Measurements from ENCODE around the gene KRR1. TPM values are rescaled to one million over a fixed set of nuclear protein-coding genes. Genes with fewer than 3 reads are reported as not detected.

KRR1 gene
- total RNA-seq, 1 experiment from 2014 or later = 73.2 TPM

DNA sequence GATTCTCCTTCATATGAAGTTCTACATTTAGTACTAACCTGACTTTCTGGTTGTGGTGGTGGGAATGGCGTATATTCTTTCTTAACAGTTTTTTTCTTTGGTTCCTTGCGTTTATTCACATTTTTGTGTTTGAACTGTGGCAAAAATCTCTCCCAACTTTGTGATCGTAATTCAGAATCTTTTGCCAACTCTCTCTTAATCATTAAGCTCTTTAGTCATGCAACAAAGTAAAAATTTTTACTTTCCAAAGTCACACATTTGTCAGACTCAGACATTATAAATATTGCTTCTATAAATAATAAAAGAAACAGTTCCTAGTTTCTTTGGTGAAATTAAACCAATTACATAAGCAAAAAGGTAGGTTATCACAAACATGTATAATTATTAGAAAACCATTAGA is 7.5 kb downstream of the KRR1 start:
- BruUV-seq (replicated peaks) = no TSS peak
- POLR2A ChIA-PET = no interaction called here
- no peaks in the 10 kb centered on the region for H3K4me1 ChIP-seq
- Mint-ChIP-seq H3K4me3 (ENCODE audit: unreplicated experiment) (no peak overlapping the region), H3K36me3 (ENCODE audit: insufficient read depth, unreplicated experiment) (peaks cover 19% of the 10 kb centered on the region), H3K4me1 (ENCODE audit: low read depth, unreplicated experiment) (no peaks in the 10 kb centered on the region), H3K27me3 (ENCODE audit: insufficient read depth, unreplicated experiment) (no peaks in the 10 kb centered on the region), H3K27ac (ENCODE audit: unreplicated experiment) (no peak overlapping the region), H3K9me3 (ENCODE audit: unreplicated experiment) (no peaks in the 10 kb centered on the region)
- intact Hi-C loops (cut with micrococcal nuclease; ENCODE audit: unreplicated experiment) = loop anchor here (2.0 kb wide), 1 partner anchor 169 kb away; the partner anchor contains the start of gene GLIPR1L1
- no peaks in the 10 kb centered on the region for H3K9me3 ChIP-seq
- TF ChIP-seq, protein P1, sequence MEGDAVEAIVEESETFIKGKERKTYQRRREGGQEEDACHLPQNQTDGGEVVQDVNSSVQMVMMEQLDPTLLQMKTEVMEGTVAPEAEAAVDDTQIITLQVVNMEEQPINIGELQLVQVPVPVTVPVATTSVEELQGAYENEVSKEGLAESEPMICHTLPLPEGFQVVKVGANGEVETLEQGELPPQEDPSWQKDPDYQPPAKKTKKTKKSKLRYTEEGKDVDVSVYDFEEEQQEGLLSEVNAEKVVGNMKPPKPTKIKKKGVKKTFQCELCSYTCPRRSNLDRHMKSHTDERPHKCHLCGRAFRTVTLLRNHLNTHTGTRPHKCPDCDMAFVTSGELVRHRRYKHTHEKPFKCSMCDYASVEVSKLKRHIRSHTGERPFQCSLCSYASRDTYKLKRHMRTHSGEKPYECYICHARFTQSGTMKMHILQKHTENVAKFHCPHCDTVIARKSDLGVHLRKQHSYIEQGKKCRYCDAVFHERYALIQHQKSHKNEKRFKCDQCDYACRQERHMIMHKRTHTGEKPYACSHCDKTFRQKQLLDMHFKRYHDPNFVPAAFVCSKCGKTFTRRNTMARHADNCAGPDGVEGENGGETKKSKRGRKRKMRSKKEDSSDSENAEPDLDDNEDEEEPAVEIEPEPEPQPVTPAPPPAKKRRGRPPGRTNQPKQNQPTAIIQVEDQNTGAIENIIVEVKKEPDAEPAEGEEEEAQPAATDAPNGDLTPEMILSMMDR (IDR thresholded peaks at IDR 0.05; ENCODE audit: insufficient read depth in 1 of 2, low read depth in 1 of 2, low read length in 1 of 2, severe bottlenecking in 1 of 2, unreplicated experiment in 1 of 2) = no peak
- no peak for DNase-seq
- no peaks in the 10 kb centered on the region; the same call in 1 of the 2 replicates for H3K36me3 ChIP-seq (ENCODE audit: control insufficient read depth, insufficient read depth, low read length)
- CTCF ChIA-PET = no interaction called here
- H3K27me3 ChIP-seq (replicated peaks; ENCODE audit: control insufficient read depth, insufficient read depth, low read length) = no peaks in the 10 kb centered on the region
- no peak overlapping the region for H3K4me3 ChIP-seq (ENCODE audit: low read depth, low read length)

DNA sequence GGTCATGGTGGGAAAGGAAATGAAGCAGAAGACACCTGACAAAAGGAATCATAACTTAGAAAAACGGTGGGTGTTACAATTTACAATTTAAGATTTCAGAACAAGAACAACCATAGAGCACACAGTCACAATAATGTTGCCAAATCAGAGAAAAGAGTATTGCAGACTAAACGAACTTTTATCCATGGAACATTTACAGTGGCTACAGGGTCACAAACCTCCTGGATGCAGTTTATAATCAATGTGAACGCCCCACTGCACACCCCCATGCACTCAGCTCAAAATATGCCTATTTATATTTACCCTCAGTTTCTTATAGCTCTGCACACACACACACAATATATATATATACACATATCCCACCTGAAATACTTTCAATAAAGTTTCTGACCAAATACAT is 8.0 kb downstream of the KRR1 start:
- ChIA-PET CTCF (no interaction called here), POLR2A (no interaction called here)
- H3K27ac Mint-ChIP-seq (ENCODE audit: unreplicated experiment) = no peak overlapping the region
- H3K36me3 Mint-ChIP-seq (ENCODE audit: insufficient read depth, unreplicated experiment) = peaks cover 23% of the 10 kb centered on the region
- BruUV-seq (replicated peaks) = no TSS peak
- no peaks in the 10 kb centered on the region for H3K9me3 Mint-ChIP-seq (ENCODE audit: unreplicated experiment)
- TF ChIP-seq, protein P1 (IDR thresholded peaks at IDR 0.05; ENCODE audit: insufficient read depth in 1 of 2, low read depth in 1 of 2, low read length in 1 of 2, severe bottlenecking in 1 of 2, unreplicated experiment in 1 of 2) = no peak
- DNase-seq = no peak
- H3K4me3 Mint-ChIP-seq (ENCODE audit: unreplicated experiment) = no peak overlapping the region
- no peaks in the 10 kb centered on the region; the same call in 1 of the 2 replicates for H3K36me3 ChIP-seq (ENCODE audit: control insufficient read depth, insufficient read depth, low read length)
- no peaks in the 10 kb centered on the region for H3K27me3 ChIP-seq (replicated peaks; ENCODE audit: control insufficient read depth, insufficient read depth, low read length)
- H3K4me3 ChIP-seq (ENCODE audit: low read depth, low read length) = no peak overlapping the region
- H3K4me1 Mint-ChIP-seq (ENCODE audit: low read depth, unreplicated experiment) = no peaks in the 10 kb centered on the region
- H3K27me3 Mint-ChIP-seq (ENCODE audit: insufficient read depth, unreplicated experiment) = no peaks in the 10 kb centered on the region
- H3K9me3 ChIP-seq = no peaks in the 10 kb centered on the region
- H3K4me1 ChIP-seq = no peaks in the 10 kb centered on the region
- intact Hi-C loops (cut with micrococcal nuclease; ENCODE audit: unreplicated experiment) = no loop called here

DNA sequence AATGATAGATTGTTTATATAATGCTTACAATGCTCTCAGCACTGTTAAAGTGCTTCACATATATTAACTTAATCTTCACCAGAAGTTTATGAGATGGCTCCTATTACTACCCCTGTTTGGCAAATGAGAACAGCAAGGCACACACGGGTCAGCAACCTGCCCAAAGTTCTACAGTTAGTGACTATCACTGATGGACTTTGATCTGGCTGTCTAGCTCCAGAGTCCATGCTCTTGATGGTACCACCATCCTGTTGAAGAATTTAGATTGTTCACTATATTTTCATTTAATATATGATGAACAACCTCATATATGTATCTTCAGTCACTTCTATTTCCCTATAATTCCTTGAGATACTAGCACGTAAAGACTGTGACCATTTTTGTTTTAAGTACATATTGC is 20.2 kb downstream of the KRR1 start:
- DNase-seq = no peak
- TF ChIP-seq, protein P1 (IDR thresholded peaks at IDR 0.05; ENCODE audit: insufficient read depth in 1 of 2, low read depth in 1 of 2, low read length in 1 of 2, severe bottlenecking in 1 of 2, unreplicated experiment in 1 of 2) = no peak
- H3K4me1 ChIP-seq = no peaks in the 10 kb centered on the region
- peaks cover 7% of the 10 kb centered on the region for H3K36me3 Mint-ChIP-seq (ENCODE audit: insufficient read depth, unreplicated experiment)
- no peak overlapping the region for H3K4me3 ChIP-seq (ENCODE audit: low read depth, low read length)
- no peaks in the 10 kb centered on the region for H3K27me3 ChIP-seq (replicated peaks; ENCODE audit: control insufficient read depth, insufficient read depth, low read length)
- no peak overlapping the region for H3K27ac Mint-ChIP-seq (ENCODE audit: unreplicated experiment)
- no peaks in the 10 kb centered on the region for H3K9me3 Mint-ChIP-seq (ENCODE audit: unreplicated experiment)
- no peaks in the 10 kb centered on the region for H3K9me3 ChIP-seq
- CTCF ChIA-PET = interaction anchor here (0.6 kb wide), 1 partner anchor 14 kb away, joined by 9 read pairs; no protein-coding TSS in a partner anchor
- no peaks in the 10 kb centered on the region for H3K27me3 Mint-ChIP-seq (ENCODE audit: insufficient read depth, unreplicated experiment)
- no peaks in the 10 kb centered on the region for H3K36me3 ChIP-seq (ENCODE audit: control insufficient read depth, insufficient read depth, low read length)
- intact Hi-C loops (cut with micrococcal nuclease; ENCODE audit: unreplicated experiment) = no loop called here
- POLR2A ChIA-PET = interaction anchor here (0.6 kb wide), 1 partner anchor 140 kb away, joined by 8 read pairs; no protein-coding TSS in a partner anchor
- H3K4me1 Mint-ChIP-seq (ENCODE audit: low read depth, unreplicated experiment) = no peaks in the 10 kb centered on the region
- H3K4me3 Mint-ChIP-seq (ENCODE audit: unreplicated experiment) = no peak overlapping the region
- BruUV-seq (replicated peaks) = no TSS peak
